WERI-Rb-1 (cell line): Measurements from ENCODE around the gene NPR3.

Experiments used
- DNase-seq: peaks from one replicate; pipeline ENCODE4 v3.0.0-alpha.2; 2020
- H3K27ac ChIP-seq: fragments of 250-450 bp; sonication (Bioruptor Pico); 2 replicates; pipeline ENCODE4 v1.5.1; 2020; ENCODE audit warnings: mild to moderate bottlenecking, moderate library complexity
- H3K27me3 ChIP-seq: fragments of 250-450 bp; sonication (Bioruptor Pico); 2 replicates; pipeline ENCODE4 v1.5.1; 2021; ENCODE audit warnings: mild to moderate bottlenecking, low read depth, moderate library complexity; ENCODE audit not compliant: insufficient read depth, severe bottlenecking
- H3K36me3 ChIP-seq: fragments of 250-450 bp; sonication (Bioruptor Pico); 2 replicates; pipeline ENCODE4 v1.5.1; 2020; ENCODE audit warnings: mild to moderate bottlenecking, moderate library complexity
- H3K4me3 ChIP-seq: 2 replicates; pipeline ENCODE4 v1.5.1; 2011; ENCODE audit warnings: low read depth, mild to moderate bottlenecking, control low read depth, low read length
- H3K9me3 ChIP-seq: fragments of 250-450 bp; sonication (Bioruptor Pico); 2 replicates; pipeline ENCODE4 v1.5.1; 2021; ENCODE audit warnings: mild to moderate bottlenecking, moderate library complexity; ENCODE audit not compliant: severe bottlenecking
- CTCF ChIP-seq: IDR thresholded peaks from 2 replicates; pipeline ENCODE4 v1.5.1; 2011; ENCODE audit warnings: low read depth, mild to moderate bottlenecking, control low read depth, inconsistent platforms, low read length

NPR3 gene

DNA sequence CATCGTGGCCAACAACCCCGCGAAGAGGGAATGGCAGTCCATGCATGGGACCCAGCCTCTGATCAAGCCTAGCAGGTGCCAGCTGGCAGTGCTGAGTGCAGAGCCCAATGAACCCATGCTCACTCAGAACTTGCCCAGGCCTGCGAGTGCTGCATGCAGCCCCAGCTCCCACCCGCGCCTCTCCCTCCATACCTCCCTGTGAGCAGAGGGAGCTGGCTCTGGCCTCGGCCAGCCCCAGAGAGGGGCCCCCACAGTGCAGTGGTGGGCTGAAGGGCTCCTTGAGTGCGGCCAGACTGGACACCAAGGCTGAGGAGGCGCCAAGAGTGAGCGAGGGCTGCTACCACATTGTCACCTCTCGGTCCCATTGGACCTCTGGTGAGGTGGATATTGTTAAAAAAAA is 32.6 kb upstream of the NPR3 start:
- H3K36me3 ChIP-seq, result no peaks in the 10 kb centered on the region
- no peak overlapping the region for H3K27ac ChIP-seq
- no peak overlapping the region for H3K4me3 ChIP-seq
- DNase-seq, result no peak
- no peaks in the 10 kb centered on the region for H3K9me3 ChIP-seq
- TF ChIP-seq CTCF, result no peak
- peaks cover 61% of the 10 kb centered on the region for H3K27me3 ChIP-seq

- TF ChIP-seq CTCF, result no peak
- Histone ChIP-seq H3K27ac (no peak overlapping the region), H3K4me3 (no peak overlapping the region), H3K36me3 (no peaks in the 10 kb centered on the region), H3K9me3 (peaks cover 4% of the 10 kb centered on the region), H3K27me3 (peaks cover 58% of the 10 kb centered on the region)
- no peak for DNase-seq
Measured at GRCh38 chr5:32679218-32679617, 31.9 kb upstream of the NPR3 start.

GRCh38 chr5:32680183-32680582 is 30.9 kb upstream of the NPR3 start:
- Histone ChIP-seq H3K4me3 (no peak overlapping the region), H3K27me3 (peaks cover 49% of the 10 kb centered on the region), H3K27ac (no peak overlapping the region), H3K36me3 (no peaks in the 10 kb centered on the region), H3K9me3 (peaks cover 10% of the 10 kb centered on the region)
- no peak for DNase-seq
- no peak for TF ChIP-seq CTCF

GRCh38 chr5:32683125-32683524 is 28.0 kb upstream of the NPR3 start:
- TF ChIP-seq CTCF, result no peak
- no peaks in the 10 kb centered on the region for H3K36me3 ChIP-seq
- H3K27me3 ChIP-seq, result peaks cover 34% of the 10 kb centered on the region
- H3K27ac ChIP-seq, result no peak overlapping the region
- peaks cover 10% of the 10 kb centered on the region for H3K9me3 ChIP-seq
- no peak overlapping the region for H3K4me3 ChIP-seq
- no peak for DNase-seq

GRCh38 chr5:32684260-32684659 is 26.9 kb upstream of the NPR3 start:
- H3K27me3 ChIP-seq, result peaks cover 36% of the 10 kb centered on the region
- H3K9me3 ChIP-seq, result peaks cover 10% of the 10 kb centered on the region
- TF ChIP-seq CTCF, result no peak
- no peak overlapping the region for H3K27ac ChIP-seq
- H3K4me3 ChIP-seq, result no peak overlapping the region
- no peak for DNase-seq
- H3K36me3 ChIP-seq, result no peaks in the 10 kb centered on the region

DNA sequence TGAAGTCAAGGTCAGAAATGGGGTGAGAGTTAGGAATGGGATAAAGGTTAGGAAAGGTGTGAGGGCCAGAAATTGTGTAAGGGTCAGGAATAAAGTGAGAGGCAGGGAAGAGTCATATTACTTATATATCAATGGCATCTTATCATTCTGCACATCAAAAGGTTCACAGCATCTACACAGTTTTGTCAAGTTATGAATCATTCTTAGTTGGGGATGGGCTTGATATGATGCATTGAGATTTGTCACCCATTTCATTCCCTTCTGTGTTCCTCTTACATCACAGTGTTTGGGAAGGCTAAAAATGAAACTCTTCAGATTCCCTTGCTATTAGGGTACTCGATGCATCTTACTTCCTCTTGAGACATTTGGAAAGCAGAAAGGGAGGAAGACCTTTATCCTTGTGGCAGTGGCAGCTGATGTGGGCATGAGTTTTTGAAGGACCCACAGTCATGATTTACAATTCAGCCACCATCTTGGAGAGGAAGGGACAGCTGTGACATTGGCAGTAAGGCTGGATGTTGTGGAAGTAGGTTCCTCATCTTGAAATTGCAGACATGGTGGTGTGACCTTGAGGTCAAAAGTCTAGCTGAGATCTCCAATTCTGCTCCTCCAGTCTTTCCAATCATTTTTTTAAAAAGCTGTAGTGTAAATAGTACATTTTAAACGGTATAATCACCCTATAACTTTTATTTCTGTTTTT is 24.2 kb upstream of the NPR3 start:
- no peak for TF ChIP-seq CTCF
- Histone ChIP-seq H3K27ac (no peak overlapping the region), H3K4me3 (no peak overlapping the region), H3K27me3 (peaks cover 48% of the 10 kb centered on the region), H3K9me3 (peaks cover 10% of the 10 kb centered on the region), H3K36me3 (no peaks in the 10 kb centered on the region)
- DNase-seq, result no peak
